ENCODE measurements around the gene NID2.

GRCh38 chr14:52060080-52060479 is 8.8 kb downstream of the NID2 start:
- TF ChIP-seq POLR2A (IDR thresholded peaks at IDR 0.05; ENCODE audit: low read depth, low read length): no peak
- TF ChIP-seq TAF1 (IDR thresholded peaks at IDR 0.05; ENCODE audit: low read depth, low read length): no peak
- no peak for TF ChIP-seq POLR2AphosphoS5 (IDR thresholded peaks at IDR 0.05; ENCODE audit: low read depth, low read length)
- TF ChIP-seq POU2F2 (IDR thresholded peaks at IDR 0.05; ENCODE audit: low read depth, low read length): no peak
- TF ChIP-seq SPI1 (IDR thresholded peaks at IDR 0.05; ENCODE audit: low read depth, low read length): no peak

All from GM12891 (cell line).